GM13976 (cell line): ENCODE measurements around the gene NT5DC4.
A peak's percentile ranks its signal among the peaks of the same experiment; 100 is the strongest.

Experiments used
- DNase-seq: peaks from one replicate; pipeline ENCODE4 v3.0.0; 2012; ENCODE audit warnings: low spot score
- in situ Hi-C: fragments of 300-500 bp; cut with MboI; formaldehyde crosslinking; loops from one replicate; pipeline ENCODE4 v1.12.0; 2022; ENCODE audit warnings: low sequenced_read_pairs, mixed read lengths, inconsistent platforms; ENCODE audit not compliant: unreplicated experiment
- TF ChIP-seq, protein P1 (sequence below): IDR thresholded peaks from 2 replicates; pipeline ENCODE4 v1.5.1; 2012; ENCODE audit warnings: borderline replicate concordance, mild to moderate bottlenecking; ENCODE audit not compliant: insufficient read depth; ENCODE audit errors: extremely low read depth, missing control alignments, control extremely low read depth

The NT5DC4 gene

DNA sequence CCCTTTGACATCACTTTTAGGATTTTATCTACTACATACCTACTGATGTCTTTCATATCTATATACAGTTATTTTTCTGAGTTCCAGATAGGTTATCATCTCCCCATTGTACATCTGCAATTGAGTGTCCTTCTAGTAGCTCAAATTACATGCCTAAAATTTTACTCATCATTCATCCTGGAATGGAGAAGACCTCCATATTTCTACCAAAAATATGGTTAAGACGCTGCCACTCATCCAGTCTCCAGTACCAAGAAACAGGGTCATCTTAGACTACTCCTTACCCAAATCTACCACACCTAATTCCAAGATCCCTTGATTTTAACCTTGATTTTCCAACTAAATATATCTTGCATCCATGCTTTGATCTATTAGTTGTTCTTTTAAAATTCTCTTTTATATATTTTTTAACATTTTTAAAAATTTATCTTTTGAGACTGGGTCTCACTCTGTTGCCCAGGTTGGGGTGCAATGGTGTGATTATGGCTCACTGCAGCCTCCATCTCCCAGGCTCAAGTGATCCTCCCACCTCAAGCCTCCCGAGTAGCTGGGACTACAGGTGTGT is 52.2 kb downstream of the NT5DC4 start:
- DNase-seq, result no peak
- TF ChIP-seq, protein P1, sequence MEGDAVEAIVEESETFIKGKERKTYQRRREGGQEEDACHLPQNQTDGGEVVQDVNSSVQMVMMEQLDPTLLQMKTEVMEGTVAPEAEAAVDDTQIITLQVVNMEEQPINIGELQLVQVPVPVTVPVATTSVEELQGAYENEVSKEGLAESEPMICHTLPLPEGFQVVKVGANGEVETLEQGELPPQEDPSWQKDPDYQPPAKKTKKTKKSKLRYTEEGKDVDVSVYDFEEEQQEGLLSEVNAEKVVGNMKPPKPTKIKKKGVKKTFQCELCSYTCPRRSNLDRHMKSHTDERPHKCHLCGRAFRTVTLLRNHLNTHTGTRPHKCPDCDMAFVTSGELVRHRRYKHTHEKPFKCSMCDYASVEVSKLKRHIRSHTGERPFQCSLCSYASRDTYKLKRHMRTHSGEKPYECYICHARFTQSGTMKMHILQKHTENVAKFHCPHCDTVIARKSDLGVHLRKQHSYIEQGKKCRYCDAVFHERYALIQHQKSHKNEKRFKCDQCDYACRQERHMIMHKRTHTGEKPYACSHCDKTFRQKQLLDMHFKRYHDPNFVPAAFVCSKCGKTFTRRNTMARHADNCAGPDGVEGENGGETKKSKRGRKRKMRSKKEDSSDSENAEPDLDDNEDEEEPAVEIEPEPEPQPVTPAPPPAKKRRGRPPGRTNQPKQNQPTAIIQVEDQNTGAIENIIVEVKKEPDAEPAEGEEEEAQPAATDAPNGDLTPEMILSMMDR, result no peak
- in situ Hi-C loops, result no loop called here

DNA sequence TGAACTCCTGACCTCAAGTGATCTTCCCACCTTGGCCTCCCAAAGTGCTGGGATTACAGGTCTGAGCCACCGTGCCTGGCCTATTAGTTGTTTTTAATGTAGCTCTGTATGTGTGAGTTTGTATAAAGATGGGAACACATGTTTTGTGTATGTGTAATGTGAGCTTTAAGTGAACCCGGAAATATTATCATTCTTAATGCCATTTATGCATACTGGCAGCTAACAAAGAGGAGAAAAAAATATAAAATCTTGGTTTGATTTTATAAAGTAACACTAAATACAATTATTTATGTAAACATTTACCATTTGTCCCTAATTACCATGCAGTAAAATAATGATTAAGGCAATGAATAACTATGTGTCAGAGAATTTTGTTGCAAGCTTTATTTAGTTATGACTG is 52.7 kb downstream of the NT5DC4 start:
- TF ChIP-seq, protein P1, result no peak
- in situ Hi-C loops, result no loop called here

DNA sequence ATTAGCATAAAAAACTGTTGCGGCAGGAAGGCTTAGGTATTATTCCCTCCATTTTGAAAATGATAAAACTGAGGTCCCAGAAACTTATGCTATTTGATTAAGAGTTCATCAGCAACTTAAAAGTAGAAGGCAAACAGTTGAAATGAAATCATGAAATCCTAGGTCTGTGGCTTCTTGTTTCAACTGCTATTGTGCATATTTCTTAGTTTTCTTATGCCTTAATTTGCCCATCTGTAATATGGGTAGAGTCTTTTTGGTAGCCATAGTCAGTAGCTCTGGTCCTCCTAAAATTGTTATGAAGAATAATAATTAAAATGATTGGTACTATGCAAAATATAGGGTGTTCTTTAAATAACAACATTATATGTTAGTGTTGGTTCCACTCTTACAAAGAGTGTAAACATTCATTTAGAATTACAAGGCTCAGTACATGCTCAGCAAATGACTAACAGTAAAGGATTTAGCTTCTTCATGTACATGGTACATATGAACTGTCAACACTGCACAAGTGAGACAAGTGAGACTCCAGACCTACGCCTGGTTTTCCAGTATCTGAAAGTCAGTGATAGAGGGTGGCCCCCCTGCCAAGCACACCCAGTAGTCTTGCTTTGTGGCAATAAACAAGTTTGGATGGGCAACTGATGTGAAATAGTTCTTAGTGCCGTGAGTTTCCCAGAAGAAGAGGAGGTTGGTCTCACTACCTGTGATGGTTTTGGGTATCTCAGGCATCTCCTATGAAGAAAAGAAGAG is 53.9 kb downstream of the NT5DC4 start:
- in situ Hi-C loops, result no loop called here
- no peak for DNase-seq
- TF ChIP-seq, protein P1, result no peak

More for the DNA sequence above, 52.7 kb downstream of the NT5DC4 start:
- DNase-seq, result no peak

DNA sequence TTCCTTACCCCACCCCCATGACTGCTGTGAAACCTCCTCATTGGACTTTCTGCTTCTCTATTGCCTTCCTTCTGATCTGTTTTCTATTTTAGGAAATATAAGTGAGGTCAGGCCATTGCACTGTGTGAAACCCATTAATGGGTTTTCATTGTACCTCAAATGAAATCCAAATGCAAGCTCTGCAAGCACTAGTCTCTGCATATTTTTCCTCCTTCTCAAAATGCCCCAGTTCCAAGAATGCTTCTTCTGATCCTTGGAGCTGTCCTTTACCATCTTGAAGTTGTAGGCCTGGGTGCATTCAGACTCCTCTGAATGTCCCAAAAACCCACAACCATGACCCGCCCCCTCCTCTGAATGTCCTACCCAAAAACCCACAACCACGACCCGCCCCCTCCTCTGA is 55.3 kb downstream of the NT5DC4 start:
- in situ Hi-C loops, result no loop called here
- TF ChIP-seq, protein P1, result no peak
- no peak for DNase-seq

DNA sequence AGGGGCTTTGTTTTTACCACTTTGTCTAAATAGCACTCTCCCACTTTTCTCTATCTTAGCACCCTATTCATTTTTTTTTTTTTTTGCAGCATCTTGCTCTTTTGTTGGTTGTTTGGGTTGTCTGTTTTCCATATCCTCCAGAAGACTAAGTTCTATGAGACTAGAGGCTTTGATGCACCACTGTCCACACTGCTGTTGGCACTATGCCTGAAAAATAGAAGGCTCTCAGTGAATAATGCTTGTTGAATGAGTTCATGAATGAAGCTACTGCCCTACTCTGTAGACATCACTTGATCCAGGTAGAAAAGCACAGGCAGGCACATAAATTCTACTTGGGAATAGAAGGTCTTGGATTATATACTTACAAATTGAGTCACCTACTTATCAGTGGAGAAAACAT is 56.2 kb downstream of the NT5DC4 start:
- no peak for DNase-seq
- TF ChIP-seq, protein P1, result no peak
- in situ Hi-C loops, result no loop called here

DNA sequence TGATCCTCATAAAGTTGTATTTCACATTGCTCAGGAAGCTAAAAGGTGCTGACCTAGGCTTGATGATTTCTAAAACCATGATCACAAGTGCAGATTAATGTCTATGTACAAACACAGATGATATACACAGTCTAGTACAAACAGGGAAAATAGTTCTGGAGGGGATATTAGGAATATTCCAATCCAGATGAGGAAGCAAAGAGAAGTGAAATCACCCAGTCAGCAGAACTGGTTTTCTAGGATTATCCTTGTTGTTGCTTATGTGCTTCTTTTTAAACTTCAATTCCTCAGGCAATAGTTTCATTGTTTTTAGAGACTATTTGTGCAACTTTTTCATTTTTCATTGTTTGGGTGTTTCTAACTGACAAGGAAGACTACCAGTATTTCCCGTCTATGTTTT is 58.8 kb downstream of the NT5DC4 start:
- no peak for DNase-seq
- TF ChIP-seq, protein P1, result no peak
- in situ Hi-C loops, result no loop called here

DNA sequence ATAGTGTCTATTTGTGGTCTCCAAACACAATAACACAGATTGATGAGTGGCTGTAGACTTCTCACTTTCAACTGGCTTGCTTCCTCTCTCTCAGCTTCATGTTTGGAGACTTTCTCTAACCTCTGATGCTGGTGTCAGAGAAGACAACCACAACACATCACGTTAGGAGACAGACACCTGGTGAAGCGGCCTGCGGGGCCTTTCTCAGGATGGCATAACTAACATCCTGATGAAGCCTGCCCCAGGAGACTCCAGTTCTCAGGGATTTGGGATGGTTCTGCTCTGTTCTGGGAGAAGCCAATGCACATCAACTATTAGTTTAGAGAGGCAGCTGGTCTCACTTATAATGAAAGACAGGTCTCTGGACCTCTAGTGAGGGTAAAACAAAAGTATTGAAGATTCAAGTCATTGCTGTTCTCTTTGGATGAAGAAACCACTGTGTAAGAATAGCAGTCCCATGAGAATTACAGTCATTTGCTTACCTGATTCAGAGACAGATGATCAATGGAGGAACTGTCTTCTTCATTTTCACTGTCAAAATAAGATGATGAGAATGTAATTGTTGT is 61.5 kb downstream of the NT5DC4 start:
- TF ChIP-seq, protein P1, result no peak
- in situ Hi-C loops, result no loop called here
- peak; percentile 39 for DNase-seq
